K562 (cell line): ENCODE measurements around the gene TM9SF3. TPM values are rescaled to one million over a fixed set of nuclear protein-coding genes. Genes with fewer than 3 reads are reported as not detected.

Experiments used
- CREB1 ChIP-seq, 2 experiments: sonication (generic) in 1 of 2; formaldehyde crosslinking in 1 of 2; IDR thresholded peaks; 2 replicates each; pipeline versions ENCODE4 v1.6.1 to v1.8.0; 2012 to 2022; ENCODE audit warnings: inconsistent platforms in 1 of 2, mild to moderate bottlenecking in 1 of 2, missing genetic modification reagents in 1 of 2, moderate library complexity in 1 of 2
- HMGN3 ChIP-seq: IDR thresholded peaks from 2 replicates; pipeline ENCODE4 v1.6.1; 2011; ENCODE audit warnings: borderline replicate concordance, low read depth, mild to moderate bottlenecking, mixed read lengths, low read length; ENCODE audit not compliant: insufficient read length; ENCODE audit errors: extremely low read depth
- HNRNPH1 ChIP-seq: fragments of 200-400 bp; formaldehyde crosslinking; optimal IDR thresholded peaks from 2 replicates; pipeline ENCODE3; 2017; ENCODE audit warnings: low read depth, mild to moderate bottlenecking, low read length, moderate library complexity
- MIER1 ChIP-seq: fragments of 450-650 bp; IDR thresholded peaks from 2 replicates; pipeline ENCODE4 v1.6.1; 2016; ENCODE audit warnings: antibody characterized with exemption, mild to moderate bottlenecking, low read depth
- POLR2G ChIP-seq: fragments of 200-400 bp; formaldehyde crosslinking; IDR thresholded peaks from 2 replicates; pipeline ENCODE4 v1.6.1; 2017; ENCODE audit warnings: low read depth, mild to moderate bottlenecking, antibody characterized with exemption, low read length, moderate library complexity
- RB1 ChIP-seq: fragments of 450-650 bp; IDR thresholded peaks from 2 replicates; pipeline ENCODE4 v1.6.1; 2017; ENCODE audit warnings: low read depth, mild to moderate bottlenecking
- SIX5 ChIP-seq, 2 experiments: IDR thresholded peaks; 2 replicates each; pipeline ENCODE4 v1.6.1; 2011; ENCODE audit warnings: low read length in 2 of 2, borderline replicate concordance in 1 of 2, low read depth in 1 of 2, mild to moderate bottlenecking in 1 of 2, moderate library complexity in 1 of 2; ENCODE audit not compliant: insufficient read depth in 1 of 2
- SP2 ChIP-seq: IDR thresholded peaks from 2 replicates; pipeline ENCODE4 v1.6.1; 2011; ENCODE audit warnings: mild to moderate bottlenecking, low read depth, low read length, moderate library complexity; ENCODE audit not compliant: poor library complexity, severe bottlenecking; ENCODE audit errors: extremely low read depth
- TBP ChIP-seq: optimal IDR thresholded peaks from 2 replicates; pipeline ENCODE3; 2011; ENCODE audit warnings: low read depth, low read length, improper control_type of control experiment
- ZBTB1 ChIP-seq: sonication (generic); formaldehyde crosslinking; IDR thresholded peaks from 2 replicates; pipeline ENCODE4 v1.8.1; 2023; ENCODE audit warnings: missing genetic modification reagents, low read depth, mild to moderate bottlenecking, borderline replicate concordance
- ZFX ChIP-seq: sonication (generic); formaldehyde crosslinking; IDR thresholded peaks from 2 replicates; pipeline ENCODE4 v1.8.0; 2022; ENCODE audit warnings: mild to moderate bottlenecking, missing genetic modification reagents, moderate library complexity
- polyA plus RNA-seq, 8 experiments: library from polyadenylated mRNA; depleted of rRNA in 4 of 8; stranded (reverse) in 5 of 8; unstranded in 3 of 8; fragments of >200 nt; fragmentation: Nextera tagmentation in 2 of 8; fragmentation: Illumina TruSeq in 1 of 8; extraction: Ambion mirVana in 2 of 8; extraction: Trizol in 1 of 8; gene quantifications; 2 replicates each; pipeline versions ENCODE4 v1.2.1 to v1.2.3, GENCODE V29; 2011 to 2014; ENCODE audit warnings: inconsistent platforms in 1 of 8, missing spikeins in 1 of 8
- total RNA-seq, 7 experiments: library from RNA; depleted of rRNA in 6 of 7; stranded (reverse); fragments of >200 nt in 6 of 7; fragmentation: Illumina TruSeq in 2 of 7; extraction: Trizol in 2 of 7; gene quantifications; 2 replicates each; pipeline versions ENCODE4 v1.2.1 to v1.2.3, GENCODE V29; 2011 to 2021; ENCODE audit warnings: low replicate concordance in 1 of 7
- TF ChIP-seq, protein P1 (sequence below): fragments of 250-450 bp; sonication (Bioruptor Pico); IDR thresholded peaks from 2 replicates; pipeline ENCODE4 v1.4.0; 2020
- TF ChIP-seq, protein P2 (sequence below), 3 experiments: IDR thresholded peaks in 2 of 3; conservative IDR thresholded peaks in 1 of 3; 2 replicates each; pipeline ENCODE4 v1.5.1; 2011 to 2012; ENCODE audit warnings: low read length in 3 of 3, mild to moderate bottlenecking in 3 of 3, control low read depth in 2 of 3, improper control_type of control experiment in 1 of 3, inconsistent platforms in 1 of 3, low read depth in 1 of 3, mixed read lengths in 1 of 3, moderate library complexity in 1 of 3; ENCODE audit not compliant: insufficient read depth in 2 of 3
- TF ChIP-seq, protein P3 (sequence below), 2 experiments: IDR thresholded peaks; 2 replicates each; pipeline ENCODE4 v1.6.1; 2011; ENCODE audit warnings: borderline replicate concordance in 1 of 2, control low read depth in 1 of 2, low read depth in 1 of 2, low read length in 1 of 2, mild to moderate bottlenecking in 1 of 2, mixed read lengths in 1 of 2, moderate library complexity in 1 of 2; ENCODE audit not compliant: insufficient read depth in 1 of 2, insufficient read length in 1 of 2, poor library complexity in 1 of 2, severe bottlenecking in 1 of 2; ENCODE audit errors: extremely low read depth in 1 of 2
- TF ChIP-seq, protein P4 (sequence below): sonication (generic); formaldehyde crosslinking; IDR thresholded peaks from 2 replicates; pipeline ENCODE4 v1.9.0; 2022; ENCODE audit warnings: mild to moderate bottlenecking, missing genetic modification reagents
- TF ChIP-seq, protein P5 (sequence below): sonication (generic); formaldehyde crosslinking; IDR thresholded peaks from 2 replicates; pipeline ENCODE4 v1.8.0; 2022; ENCODE audit warnings: missing genetic modification reagents, mild to moderate bottlenecking, moderate library complexity, borderline replicate concordance
- TF ChIP-seq, protein P6 (sequence below): sonication (generic); formaldehyde crosslinking; IDR thresholded peaks from 2 replicates; pipeline ENCODE4 v1.8.1; 2022; ENCODE audit warnings: missing genetic modification reagents

Gene TM9SF3
- total and polyA plus RNA-seq, 9 of the 15 experiments (the other 6 are each of a cell fraction or from before 2014, with no cell fraction given) = 16.1 to 63.1 (median 34.9) TPM

DNA sequence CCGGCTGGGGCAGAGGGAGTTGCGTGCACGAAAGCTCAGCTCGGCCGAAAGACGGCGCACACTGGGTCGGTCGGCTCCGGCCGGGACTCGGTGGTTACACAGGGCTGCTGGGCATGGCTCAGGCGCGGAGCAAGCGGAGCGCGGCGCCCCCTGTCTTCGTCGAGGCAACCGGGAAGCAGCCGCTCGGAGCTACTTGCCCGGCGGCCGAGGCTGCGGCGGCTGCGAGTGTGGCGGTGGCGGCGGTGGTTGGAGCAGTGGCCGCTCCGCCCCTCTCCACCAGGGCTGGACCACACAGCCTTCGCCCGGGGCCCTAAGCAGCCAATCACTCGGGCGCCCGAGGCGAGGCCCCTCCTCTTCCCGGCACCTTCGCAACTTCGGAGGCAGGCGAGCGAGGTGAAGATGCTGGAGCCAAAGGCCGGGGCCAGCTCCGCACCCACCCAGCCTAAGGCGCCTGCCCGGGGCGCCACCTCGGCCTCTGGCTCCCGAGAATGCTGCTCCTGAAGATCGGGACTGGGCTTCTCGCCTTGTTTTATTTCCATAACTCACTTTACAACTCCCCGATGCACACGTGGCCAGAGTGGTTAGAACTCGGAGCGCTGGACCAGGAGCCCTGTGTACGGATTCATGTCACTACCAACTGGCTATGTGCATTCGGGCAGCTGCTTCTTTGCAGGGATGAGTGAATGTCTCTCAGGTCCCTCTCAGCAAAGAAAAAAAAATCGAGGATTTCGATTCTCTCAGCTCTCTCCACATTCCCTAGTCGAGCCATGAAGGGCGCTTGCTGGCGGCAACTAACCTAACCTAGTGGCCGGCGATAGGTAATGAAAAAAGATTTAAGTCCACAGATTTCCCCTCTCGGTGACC lies 72.9 kb downstream of the TM9SF3 start, which contains the start of gene TLL2 (continued):
- TF ChIP-seq, protein P1, sequence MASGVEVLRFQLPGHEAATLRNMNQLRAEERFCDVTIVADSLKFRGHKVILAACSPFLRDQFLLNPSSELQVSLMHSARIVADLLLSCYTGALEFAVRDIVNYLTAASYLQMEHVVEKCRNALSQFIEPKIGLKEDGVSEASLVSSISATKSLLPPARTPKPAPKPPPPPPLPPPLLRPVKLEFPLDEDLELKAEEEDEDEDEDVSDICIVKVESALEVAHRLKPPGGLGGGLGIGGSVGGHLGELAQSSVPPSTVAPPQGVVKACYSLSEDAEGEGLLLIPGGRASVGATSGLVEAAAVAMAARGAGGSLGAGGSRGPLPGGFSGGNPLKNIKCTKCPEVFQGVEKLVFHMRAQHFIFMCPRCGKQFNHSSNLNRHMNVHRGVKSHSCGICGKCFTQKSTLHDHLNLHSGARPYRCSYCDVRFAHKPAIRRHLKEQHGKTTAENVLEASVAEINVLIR (CRISPR knock-in tag) = no peak
- peak; percentile 11; the same call in 1 of the 2 replicates for TF ChIP-seq POLR2G
- TF ChIP-seq HNRNPH1 = no peak
- no peak for TF ChIP-seq SP2
- 0 out of 2 replicates have a peak, but pooled peaks have one; percentile 24 for TF ChIP-seq RB1
- TF ChIP-seq CREB1 (IDR thresholded peaks at IDR 0.05) = no peak
- peak; percentile 50; the same call in 1 of the 2 replicates for TF ChIP-seq CREB1 (CRISPR knock-in tag; IDR thresholded peaks at IDR 0.05)
- TF ChIP-seq HMGN3 = peak; percentile 34
- TF ChIP-seq, protein P2, sequence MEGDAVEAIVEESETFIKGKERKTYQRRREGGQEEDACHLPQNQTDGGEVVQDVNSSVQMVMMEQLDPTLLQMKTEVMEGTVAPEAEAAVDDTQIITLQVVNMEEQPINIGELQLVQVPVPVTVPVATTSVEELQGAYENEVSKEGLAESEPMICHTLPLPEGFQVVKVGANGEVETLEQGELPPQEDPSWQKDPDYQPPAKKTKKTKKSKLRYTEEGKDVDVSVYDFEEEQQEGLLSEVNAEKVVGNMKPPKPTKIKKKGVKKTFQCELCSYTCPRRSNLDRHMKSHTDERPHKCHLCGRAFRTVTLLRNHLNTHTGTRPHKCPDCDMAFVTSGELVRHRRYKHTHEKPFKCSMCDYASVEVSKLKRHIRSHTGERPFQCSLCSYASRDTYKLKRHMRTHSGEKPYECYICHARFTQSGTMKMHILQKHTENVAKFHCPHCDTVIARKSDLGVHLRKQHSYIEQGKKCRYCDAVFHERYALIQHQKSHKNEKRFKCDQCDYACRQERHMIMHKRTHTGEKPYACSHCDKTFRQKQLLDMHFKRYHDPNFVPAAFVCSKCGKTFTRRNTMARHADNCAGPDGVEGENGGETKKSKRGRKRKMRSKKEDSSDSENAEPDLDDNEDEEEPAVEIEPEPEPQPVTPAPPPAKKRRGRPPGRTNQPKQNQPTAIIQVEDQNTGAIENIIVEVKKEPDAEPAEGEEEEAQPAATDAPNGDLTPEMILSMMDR (IDR thresholded peaks at IDR 0.05 in 2 of 3, conservative IDR thresholded peaks at IDR 0.05 in 1 of 3; ENCODE audit: insufficient read depth in 2 of 3, low read depth in 1 of 3, low read length in 3 of 3) = peak; percentile 35 to 71 (median 49)
- TF ChIP-seq, protein P3, sequence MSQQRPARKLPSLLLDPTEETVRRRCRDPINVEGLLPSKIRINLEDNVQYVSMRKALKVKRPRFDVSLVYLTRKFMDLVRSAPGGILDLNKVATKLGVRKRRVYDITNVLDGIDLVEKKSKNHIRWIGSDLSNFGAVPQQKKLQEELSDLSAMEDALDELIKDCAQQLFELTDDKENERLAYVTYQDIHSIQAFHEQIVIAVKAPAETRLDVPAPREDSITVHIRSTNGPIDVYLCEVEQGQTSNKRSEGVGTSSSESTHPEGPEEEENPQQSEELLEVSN (IDR thresholded peaks at IDR 0.05; ENCODE audit: borderline replicate concordance in 1 of 2, extremely low read depth in 1 of 2, insufficient read depth in 1 of 2, insufficient read length in 1 of 2, low read depth in 1 of 2, low read length in 1 of 2, poor library complexity in 1 of 2, severe bottlenecking in 1 of 2) = peak; percentile 36 to 48
- no peak for TF ChIP-seq ZFX (CRISPR knock-in tag)
- no peak for TF ChIP-seq SIX5 (IDR thresholded peaks at IDR 0.05; ENCODE audit: borderline replicate concordance in 1 of 2, insufficient read depth in 1 of 2, low read depth in 1 of 2, low read length in 2 of 2)
- no peak for TF ChIP-seq MIER1
- TF ChIP-seq TBP = no peak
- TF ChIP-seq, protein P4, sequence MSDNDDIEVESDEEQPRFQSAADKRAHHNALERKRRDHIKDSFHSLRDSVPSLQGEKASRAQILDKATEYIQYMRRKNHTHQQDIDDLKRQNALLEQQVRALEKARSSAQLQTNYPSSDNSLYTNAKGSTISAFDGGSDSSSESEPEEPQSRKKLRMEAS (CRISPR knock-in tag) = peak; percentile 12; the same call in 1 of the 2 replicates
- TF ChIP-seq, protein P5, sequence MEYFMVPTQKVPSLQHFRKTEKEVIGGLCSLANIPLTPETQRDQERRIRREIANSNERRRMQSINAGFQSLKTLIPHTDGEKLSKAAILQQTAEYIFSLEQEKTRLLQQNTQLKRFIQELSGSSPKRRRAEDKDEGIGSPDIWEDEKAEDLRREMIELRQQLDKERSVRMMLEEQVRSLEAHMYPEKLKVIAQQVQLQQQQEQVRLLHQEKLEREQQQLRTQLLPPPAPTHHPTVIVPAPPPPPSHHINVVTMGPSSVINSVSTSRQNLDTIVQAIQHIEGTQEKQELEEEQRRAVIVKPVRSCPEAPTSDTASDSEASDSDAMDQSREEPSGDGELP (CRISPR knock-in tag) = peak; percentile 60; the same call in 1 of the 2 replicates
- TF ChIP-seq, protein P6, sequence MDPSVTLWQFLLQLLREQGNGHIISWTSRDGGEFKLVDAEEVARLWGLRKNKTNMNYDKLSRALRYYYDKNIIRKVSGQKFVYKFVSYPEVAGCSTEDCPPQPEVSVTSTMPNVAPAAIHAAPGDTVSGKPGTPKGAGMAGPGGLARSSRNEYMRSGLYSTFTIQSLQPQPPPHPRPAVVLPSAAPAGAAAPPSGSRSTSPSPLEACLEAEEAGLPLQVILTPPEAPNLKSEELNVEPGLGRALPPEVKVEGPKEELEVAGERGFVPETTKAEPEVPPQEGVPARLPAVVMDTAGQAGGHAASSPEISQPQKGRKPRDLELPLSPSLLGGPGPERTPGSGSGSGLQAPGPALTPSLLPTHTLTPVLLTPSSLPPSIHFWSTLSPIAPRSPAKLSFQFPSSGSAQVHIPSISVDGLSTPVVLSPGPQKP (CRISPR knock-in tag) = no peak
- peak; percentile 97 for TF ChIP-seq ZBTB1 (CRISPR knock-in tag)
